SK-N-SH (cell line): ENCODE measurements around the gene PDLIM5.

Source experiments
- CHD2 ChIP-seq: fragments of 150-350 bp; IDR thresholded peaks from 2 replicates; pipeline ENCODE4 v1.6.1; 2018; ENCODE audit warnings: low read length; ENCODE audit not compliant: partially characterized antibody
- EP300 ChIP-seq, 2 experiments: IDR thresholded peaks; 2 replicates each; pipeline versions ENCODE4 v1.4.0 to v1.6.1; 2012; ENCODE audit warnings: borderline replicate concordance in 1 of 2, low read depth in 1 of 2, low read length in 1 of 2
- EZH2phosphoT487 ChIP-seq: fragments of 200-600 bp; sonication (generic); IDR thresholded peaks from 2 replicates; pipeline ENCODE4 v1.6.1; 2017; ENCODE audit warnings: low read depth, mixed run types, mild to moderate bottlenecking, antibody characterized with exemption, moderate library complexity, borderline replicate concordance
- FOXM1 ChIP-seq: IDR thresholded peaks from 2 replicates; pipeline ENCODE4 v1.4.0; 2012; ENCODE audit warnings: low read depth, mild to moderate bottlenecking
- JUND ChIP-seq: IDR thresholded peaks from 2 replicates; pipeline ENCODE4 v1.4.0; 2012
- MXI1 ChIP-seq: IDR thresholded peaks from 2 replicates; pipeline ENCODE4 v1.6.1; 2012; ENCODE audit warnings: mild to moderate bottlenecking, low read depth, low read length, improper control_type of control experiment
- POLR2AphosphoS5 ChIP-seq: IDR thresholded peaks from 2 replicates; pipeline ENCODE4 v1.6.1; 2012; ENCODE audit warnings: low read depth, low read length
- RAD21 ChIP-seq: IDR thresholded peaks from 2 replicates; pipeline ENCODE4 v1.6.1; 2012; ENCODE audit warnings: mild to moderate bottlenecking, low read length
- TF ChIP-seq, protein P1 (sequence below): fragments of 200-600 bp; sonication (generic); IDR thresholded peaks from 2 replicates; pipeline ENCODE4 v1.6.1; 2017; ENCODE audit warnings: antibody characterized with exemption, mild to moderate bottlenecking, moderate library complexity

DNA sequence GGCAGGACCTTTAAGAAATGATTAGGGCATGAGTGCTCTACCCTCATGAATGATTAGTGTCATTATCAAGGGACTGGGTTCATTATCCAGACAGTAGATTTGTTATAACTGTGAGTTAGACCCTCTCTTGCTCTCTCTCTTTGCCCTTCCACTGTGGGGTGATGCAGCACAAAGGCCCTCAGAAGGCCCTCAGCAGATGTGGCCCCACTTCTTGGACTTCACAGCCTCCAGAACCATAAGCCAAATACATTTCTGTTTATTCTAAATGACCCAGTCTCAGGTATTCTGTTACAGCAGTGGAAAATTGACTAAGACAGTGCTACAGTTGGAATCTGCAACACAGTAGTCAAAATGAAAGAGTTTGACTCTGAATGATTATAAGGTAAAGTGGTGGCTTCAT is 17.2 kb upstream of the PDLIM5 start:
- TF ChIP-seq, protein P1, sequence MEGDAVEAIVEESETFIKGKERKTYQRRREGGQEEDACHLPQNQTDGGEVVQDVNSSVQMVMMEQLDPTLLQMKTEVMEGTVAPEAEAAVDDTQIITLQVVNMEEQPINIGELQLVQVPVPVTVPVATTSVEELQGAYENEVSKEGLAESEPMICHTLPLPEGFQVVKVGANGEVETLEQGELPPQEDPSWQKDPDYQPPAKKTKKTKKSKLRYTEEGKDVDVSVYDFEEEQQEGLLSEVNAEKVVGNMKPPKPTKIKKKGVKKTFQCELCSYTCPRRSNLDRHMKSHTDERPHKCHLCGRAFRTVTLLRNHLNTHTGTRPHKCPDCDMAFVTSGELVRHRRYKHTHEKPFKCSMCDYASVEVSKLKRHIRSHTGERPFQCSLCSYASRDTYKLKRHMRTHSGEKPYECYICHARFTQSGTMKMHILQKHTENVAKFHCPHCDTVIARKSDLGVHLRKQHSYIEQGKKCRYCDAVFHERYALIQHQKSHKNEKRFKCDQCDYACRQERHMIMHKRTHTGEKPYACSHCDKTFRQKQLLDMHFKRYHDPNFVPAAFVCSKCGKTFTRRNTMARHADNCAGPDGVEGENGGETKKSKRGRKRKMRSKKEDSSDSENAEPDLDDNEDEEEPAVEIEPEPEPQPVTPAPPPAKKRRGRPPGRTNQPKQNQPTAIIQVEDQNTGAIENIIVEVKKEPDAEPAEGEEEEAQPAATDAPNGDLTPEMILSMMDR: no peak
- no peak for TF ChIP-seq RAD21
- TF ChIP-seq JUND: no peak
- no peak for TF ChIP-seq EP300 (IDR thresholded peaks at IDR 0.05; ENCODE audit: borderline replicate concordance in 1 of 2, low read depth in 1 of 2, low read length in 1 of 2)
- TF ChIP-seq POLR2AphosphoS5: no peak
- no peak for TF ChIP-seq CHD2
- no peak for TF ChIP-seq FOXM1
- TF ChIP-seq MXI1: no peak
- no peak for TF ChIP-seq EZH2phosphoT487
